Fibroblast of skin of left quadriceps (primary cell): ENCODE data around the gene FBXO47.
"Not testable (repeated sequence)": the region's sequence is repeated elsewhere in the genome, so short reads cannot be mapped to it uniquely, and the experiment has no call there.

Experiments
- DNase-seq, 2 experiments: peaks; one replicate each; pipeline ENCODE4 v3.0.0-alpha.2; 2013; ENCODE audit warnings: low read depth in 2 of 2

FBXO47 gene

GRCh38 chr17:38922538-38923297 is 44.5 kb downstream of the FBXO47 start:
- peak; percentile 39 to 48 for DNase-seq

- DNase-seq, result no peak
These were observed 45.3 kb downstream of the FBXO47 start for GRCh38 chr17:38921756-38922411.

GRCh38 chr17:38920374-38921291 is 46.6 kb downstream of the FBXO47 start:
- no peak for DNase-seq

GRCh38 chr17:38919316-38920078 is 47.7 kb downstream of the FBXO47 start:
- no peak for DNase-seq

- no peak for DNase-seq
These were observed 48.3 kb downstream of the FBXO47 start for GRCh38 chr17:38918916-38919315.

GRCh38 chr17:38918129-38918913 is 48.9 kb downstream of the FBXO47 start:
- no peak for DNase-seq

GRCh38 chr17:38917259-38917658 is 49.9 kb downstream of the FBXO47 start:
- DNase-seq, result no peak

- DNase-seq, result no peak
These were observed 50.4 kb downstream of the FBXO47 start for GRCh38 chr17:38916771-38917170.

- DNase-seq, result no peak
These were observed 51.6 kb downstream of the FBXO47 start for GRCh38 chr17:38915639-38915995.

- no peak for DNase-seq
These were observed 52.2 kb downstream of the FBXO47 start for GRCh38 chr17:38914741-38915638.

GRCh38 chr17:38912221-38912813 is 54.9 kb downstream of the FBXO47 start:
- no peak for DNase-seq

- DNase-seq, result not testable (repeated sequence)
These were observed 55.5 kb downstream of the FBXO47 start for GRCh38 chr17:38911731-38912081.

- DNase-seq, result no peak
These were observed 56.0 kb downstream of the FBXO47 start for GRCh38 chr17:38911081-38911730.

GRCh38 chr17:38910325-38910724 is 56.9 kb downstream of the FBXO47 start:
- no peak for DNase-seq

- DNase-seq, result no peak
These were observed 58.5 kb downstream of the FBXO47 start for GRCh38 chr17:38908676-38909181.

- no peak for DNase-seq
These were observed 59.1 kb downstream of the FBXO47 start for GRCh38 chr17:38907930-38908675.

GRCh38 chr17:38906460-38907228 is 60.6 kb downstream of the FBXO47 start:
- DNase-seq, result no peak
